Activated naive CD4-positive, alpha-beta T cell treated with anti-CD3 and anti-CD28 coated beads, Interleukin-2, amount 50 U/mL, for 24 hours (primary cell): ENCODE data around the gene LCP2.

ENCODE experiments used
- H3K27ac Mint-ChIP-seq: one replicate; pipeline ENCODE4 v1.8.0; 2021; ENCODE audit warnings: mild to moderate bottlenecking, mixed read lengths
- H3K27me3 Mint-ChIP-seq: one replicate; pipeline ENCODE4 v1.8.0; 2021; ENCODE audit warnings: mixed read lengths
- H3K36me3 Mint-ChIP-seq: one replicate; pipeline ENCODE4 v1.8.0; 2021; ENCODE audit warnings: mixed read lengths
- H3K4me1 Mint-ChIP-seq: one replicate; pipeline ENCODE4 v1.8.0; 2021; ENCODE audit warnings: mixed read lengths
- H3K4me3 Mint-ChIP-seq: one replicate; pipeline ENCODE4 v1.8.0; 2021; ENCODE audit warnings: mild to moderate bottlenecking, mixed read lengths
- H3K9me3 Mint-ChIP-seq: one replicate; pipeline ENCODE4 v1.8.0; 2021; ENCODE audit warnings: mixed read lengths

Gene LCP2

DNA sequence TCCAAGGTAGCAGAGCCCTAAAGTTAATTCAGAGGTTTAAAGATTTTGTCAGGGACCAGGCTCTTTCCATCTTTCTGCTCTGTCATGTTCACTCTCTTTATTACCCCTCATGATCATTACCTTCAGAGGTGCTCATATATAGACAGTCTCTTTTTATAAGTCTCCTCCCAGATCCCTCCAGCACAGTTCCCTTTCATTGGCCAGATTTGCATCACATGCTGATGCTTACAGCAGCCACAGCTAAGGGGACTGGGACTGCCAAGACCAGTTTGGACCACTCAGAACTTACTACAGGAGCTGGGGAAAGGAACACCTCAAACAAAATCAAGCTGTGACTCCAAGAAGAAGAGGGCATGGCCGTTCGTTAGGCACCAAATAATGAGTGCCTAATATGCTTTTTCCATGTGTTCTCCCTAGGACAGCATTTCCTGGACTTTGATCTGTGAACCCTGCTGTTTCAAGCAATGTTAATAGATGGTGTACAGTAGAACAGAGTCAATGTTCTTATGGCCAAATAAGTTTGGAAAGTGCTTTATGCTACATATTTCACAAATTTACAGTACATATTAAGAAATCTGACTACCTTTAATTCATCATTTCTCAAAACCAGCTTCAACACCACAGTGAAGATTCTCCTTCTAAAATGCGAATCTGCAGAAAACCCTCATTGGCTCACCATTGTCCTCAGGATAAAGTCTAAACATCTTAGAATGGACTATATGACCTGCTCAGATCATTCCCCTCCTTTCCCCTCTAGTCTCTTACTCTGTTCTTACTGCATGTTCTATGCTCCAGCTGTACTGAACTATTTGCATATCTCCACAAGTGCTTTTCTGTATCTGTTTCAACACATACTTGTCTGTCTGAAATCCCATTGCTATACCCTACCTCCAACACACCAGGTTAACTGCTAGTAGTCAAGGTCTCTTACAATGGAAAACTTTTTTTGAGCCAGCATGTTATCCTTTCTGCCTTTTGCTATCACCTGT, 61.4 kb downstream of the LCP2 start:
- Mint-ChIP-seq H3K4me3 (no peak overlapping the region), H3K9me3 (no peaks in the 10 kb centered on the region), H3K4me1 (peaks cover 14% of the 10 kb centered on the region), H3K27ac (peak overlapping the region; percentile 63), H3K27me3 (no peaks in the 10 kb centered on the region), H3K36me3 (no peaks in the 10 kb centered on the region)

DNA sequence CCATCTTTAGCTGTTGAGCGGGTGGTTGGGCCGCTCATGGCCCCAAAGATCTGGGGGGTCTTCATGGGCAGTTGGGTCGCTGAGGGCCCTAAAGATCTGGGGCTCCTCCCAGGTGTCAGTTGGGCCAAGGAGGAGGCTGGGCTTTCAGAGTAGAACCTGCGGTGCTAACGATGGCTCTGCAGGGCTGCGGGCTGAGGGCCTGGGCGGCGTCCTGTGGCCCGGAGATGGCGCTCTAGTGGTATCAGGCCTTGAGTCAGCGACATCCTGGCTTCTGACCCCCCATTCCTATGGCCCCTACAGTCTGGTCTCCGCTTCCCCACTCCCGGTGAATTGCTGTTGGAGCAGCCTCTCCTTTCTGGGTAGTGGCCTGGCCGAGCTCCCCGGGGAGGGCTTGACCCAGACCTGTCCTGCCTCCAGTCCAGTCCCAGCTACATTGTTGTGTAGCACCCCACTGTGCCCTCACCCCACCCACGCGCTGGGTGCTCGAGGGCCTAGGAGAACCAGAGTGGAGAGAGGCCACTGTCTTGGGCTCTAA, 64.2 kb downstream of the LCP2 start:
- Mint-ChIP-seq H3K4me1 (peaks cover 14% of the 10 kb centered on the region), H3K4me3 (no peak overlapping the region), H3K36me3 (no peaks in the 10 kb centered on the region), H3K27me3 (no peaks in the 10 kb centered on the region), H3K9me3 (no peaks in the 10 kb centered on the region), H3K27ac (no peak overlapping the region)

DNA sequence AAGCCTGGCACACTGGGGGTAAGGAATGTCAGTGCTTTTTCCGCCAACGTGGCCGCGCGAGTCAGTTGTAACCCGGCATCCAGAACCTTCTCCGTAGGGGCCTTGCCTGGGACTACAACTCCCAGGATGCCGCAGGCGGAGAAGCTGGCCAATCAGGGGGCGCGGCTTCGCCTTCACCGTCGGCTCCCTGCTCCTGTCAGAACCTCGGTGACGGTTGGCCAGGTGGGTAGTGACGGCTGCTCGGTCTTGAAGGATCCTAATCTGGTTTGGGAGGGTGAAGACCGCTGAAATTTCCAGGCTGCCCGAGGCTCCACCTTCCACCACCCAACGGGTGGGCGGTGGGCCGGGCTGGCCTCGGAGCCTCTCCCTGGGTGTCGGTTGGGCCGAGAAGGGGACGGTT, 64.8 kb downstream of the LCP2 start, which contains the start of gene C5orf58:
Gene C5orf58, plus strand, starts transcription at position 200 of the 400 bp plus-strand sequence. CDS start 1,992 bp downstream, outside the sequence.
- no peak within 1 kb of the TSS for H3K4me3 Mint-ChIP-seq
- H3K4me1 Mint-ChIP-seq, result peaks cover 7% of the 10 kb centered on the region
- H3K27ac Mint-ChIP-seq, result no peak within 1 kb of the TSS
- H3K36me3 Mint-ChIP-seq, result no peaks in the 10 kb centered on the region
- no peaks in the 10 kb centered on the region for H3K9me3 Mint-ChIP-seq
- H3K27me3 Mint-ChIP-seq, result no peaks in the 10 kb centered on the region

DNA sequence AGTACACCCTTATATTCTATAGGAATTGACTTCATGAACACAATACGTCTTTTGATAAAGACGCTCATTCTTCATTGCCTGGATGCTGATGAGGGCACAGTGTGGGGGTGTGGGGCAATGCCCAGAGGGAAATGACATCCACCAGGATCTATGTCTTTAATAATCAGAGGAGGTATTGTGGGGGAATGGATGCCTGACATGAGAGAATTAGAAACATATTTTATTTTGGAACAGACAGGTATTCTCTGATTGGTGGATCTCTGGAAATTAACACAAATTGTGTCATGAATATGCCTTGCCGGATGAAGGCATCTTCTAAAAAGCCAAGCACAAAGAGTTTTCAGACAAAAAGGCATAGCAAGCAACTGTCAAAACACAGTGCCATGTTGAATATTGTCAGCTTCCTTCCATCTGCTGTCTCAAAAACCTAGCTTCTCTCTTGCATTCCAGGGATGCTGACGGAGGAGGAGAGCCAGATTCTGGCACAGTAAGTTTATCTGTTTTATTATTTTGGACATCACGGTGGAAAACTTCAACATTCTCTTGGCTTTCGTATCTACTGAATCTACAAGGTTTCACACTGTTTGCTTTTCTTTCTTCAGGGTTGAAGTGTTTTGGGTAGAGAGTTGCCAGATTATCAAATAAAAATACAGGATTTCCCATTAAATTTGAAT, 68.7 kb downstream of the LCP2 start:
- no peak overlapping the region for H3K4me3 Mint-ChIP-seq
- no peaks in the 10 kb centered on the region for H3K27me3 Mint-ChIP-seq
- no peaks in the 10 kb centered on the region for H3K36me3 Mint-ChIP-seq
- no peak overlapping the region for H3K27ac Mint-ChIP-seq
- peaks cover 5% of the 10 kb centered on the region for H3K4me1 Mint-ChIP-seq
- no peaks in the 10 kb centered on the region for H3K9me3 Mint-ChIP-seq

DNA sequence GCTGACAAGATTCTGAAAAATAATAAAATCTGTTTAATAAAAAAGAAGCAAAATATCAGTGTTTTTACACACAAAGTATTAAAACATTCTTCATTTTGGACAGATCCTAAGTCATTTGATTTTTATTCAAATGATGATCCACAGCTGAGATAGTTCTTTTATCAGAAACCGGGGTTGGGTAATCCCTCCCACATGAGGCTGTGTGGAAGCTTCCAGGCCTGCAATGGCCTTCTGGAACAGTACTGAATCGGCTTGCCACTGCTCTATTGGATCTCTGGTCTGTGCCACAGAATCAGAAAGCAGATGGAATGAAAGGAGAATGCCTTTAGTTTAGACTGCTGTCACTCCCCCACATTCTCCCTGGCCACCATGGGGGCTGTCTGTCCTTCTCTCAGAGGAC, 70.9 kb downstream of the LCP2 start:
- Mint-ChIP-seq H3K27ac (no peak overlapping the region), H3K36me3 (no peaks in the 10 kb centered on the region), H3K27me3 (no peaks in the 10 kb centered on the region), H3K4me1 (peaks cover 5% of the 10 kb centered on the region), H3K9me3 (no peaks in the 10 kb centered on the region), H3K4me3 (no peak overlapping the region)

DNA sequence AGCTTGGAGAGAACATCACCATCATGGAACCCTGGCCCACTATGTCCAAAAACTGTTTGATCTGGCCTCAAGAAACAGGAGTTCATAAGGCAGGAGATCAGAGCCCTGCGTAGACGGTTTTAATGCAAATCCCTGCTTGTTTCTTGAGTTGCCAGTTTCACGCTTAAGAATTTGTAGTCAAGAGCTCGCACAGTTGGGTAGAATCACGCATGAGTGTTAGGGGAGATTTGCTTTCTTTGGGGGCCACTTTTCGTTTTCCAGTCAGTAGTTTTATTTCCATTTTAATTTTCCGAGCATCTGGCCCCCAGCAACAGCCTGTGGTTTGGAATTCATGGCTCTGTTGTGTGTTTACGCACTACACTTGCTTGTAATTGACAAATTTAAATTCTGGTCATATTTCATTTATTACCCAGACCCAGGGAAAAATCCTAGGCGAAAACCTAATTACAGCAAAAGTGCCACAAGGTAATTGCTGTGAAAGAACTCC, 71.4 kb downstream of the LCP2 start:
- H3K27ac Mint-ChIP-seq, result no peak overlapping the region
- no peak overlapping the region for H3K4me3 Mint-ChIP-seq
- peaks cover 5% of the 10 kb centered on the region for H3K4me1 Mint-ChIP-seq

DNA sequence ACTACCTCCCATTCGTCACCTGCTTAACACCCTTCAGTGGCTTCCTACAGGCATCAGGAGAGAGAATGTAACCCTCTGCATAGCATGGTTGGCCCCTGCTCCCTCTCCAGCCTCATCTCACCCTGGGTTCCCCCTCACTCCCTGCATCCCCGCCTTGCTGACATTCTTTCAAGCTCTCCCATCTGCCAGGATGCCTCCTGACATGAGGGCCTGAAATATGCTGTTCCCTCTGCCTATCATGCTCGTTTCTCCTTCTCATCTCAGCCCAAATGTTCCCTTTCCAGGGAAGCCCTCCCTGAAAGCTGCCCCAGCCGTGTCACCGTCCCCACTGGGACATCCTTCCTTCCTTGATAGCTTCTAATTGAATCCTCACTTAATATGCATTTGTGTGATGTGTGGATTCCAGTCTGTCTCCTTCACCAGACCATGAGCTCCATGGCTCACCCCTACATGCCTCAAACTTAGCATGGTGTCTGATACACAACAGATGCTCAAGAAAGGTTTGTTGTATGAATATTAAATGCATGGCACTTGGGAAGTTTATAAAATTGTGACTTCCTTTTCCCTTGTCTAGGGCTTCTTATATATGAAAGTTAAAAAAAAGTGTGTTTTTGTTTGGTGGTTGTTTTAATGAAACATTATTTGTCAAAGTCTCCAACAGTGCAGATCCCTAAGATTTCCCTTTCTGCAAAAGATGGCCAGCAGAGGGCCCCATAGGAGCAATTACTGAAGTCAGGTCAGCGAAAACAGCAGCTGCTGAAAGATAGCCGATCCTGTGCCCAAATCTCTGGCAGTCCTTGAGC, 72.0 kb downstream of the LCP2 start:
- Mint-ChIP-seq H3K9me3 (no peaks in the 10 kb centered on the region), H3K36me3 (no peaks in the 10 kb centered on the region), H3K4me1 (peaks cover 5% of the 10 kb centered on the region), H3K27ac (no peak overlapping the region), H3K4me3 (no peak overlapping the region), H3K27me3 (no peaks in the 10 kb centered on the region)

More for the DNA sequence above, 71.4 kb downstream of the LCP2 start:
- no peaks in the 10 kb centered on the region for H3K36me3 Mint-ChIP-seq
- H3K9me3 Mint-ChIP-seq, result no peaks in the 10 kb centered on the region
- no peaks in the 10 kb centered on the region for H3K27me3 Mint-ChIP-seq

DNA sequence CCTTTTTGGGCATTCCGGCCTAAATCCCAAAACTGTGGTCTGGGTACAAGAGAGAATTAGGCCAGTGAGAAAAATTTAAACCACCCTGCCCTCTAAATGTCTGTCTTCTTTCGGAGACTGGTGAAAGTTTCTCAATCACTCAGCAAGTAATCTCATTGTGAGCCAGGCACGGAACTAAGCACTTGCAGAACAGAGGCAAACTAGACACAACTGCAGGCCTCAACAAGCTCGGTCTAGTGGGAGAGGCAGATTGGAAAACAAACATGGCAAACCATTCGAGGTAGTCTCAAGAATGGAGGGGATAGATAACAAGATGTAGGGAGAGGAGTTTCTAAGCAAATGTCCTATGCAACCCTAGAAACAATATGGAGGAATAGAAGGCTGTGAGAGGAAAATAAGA, 73.7 kb downstream of the LCP2 start:
- H3K4me3 Mint-ChIP-seq, result no peak overlapping the region
- no peaks in the 10 kb centered on the region for H3K36me3 Mint-ChIP-seq
- H3K27me3 Mint-ChIP-seq, result no peaks in the 10 kb centered on the region

DNA sequence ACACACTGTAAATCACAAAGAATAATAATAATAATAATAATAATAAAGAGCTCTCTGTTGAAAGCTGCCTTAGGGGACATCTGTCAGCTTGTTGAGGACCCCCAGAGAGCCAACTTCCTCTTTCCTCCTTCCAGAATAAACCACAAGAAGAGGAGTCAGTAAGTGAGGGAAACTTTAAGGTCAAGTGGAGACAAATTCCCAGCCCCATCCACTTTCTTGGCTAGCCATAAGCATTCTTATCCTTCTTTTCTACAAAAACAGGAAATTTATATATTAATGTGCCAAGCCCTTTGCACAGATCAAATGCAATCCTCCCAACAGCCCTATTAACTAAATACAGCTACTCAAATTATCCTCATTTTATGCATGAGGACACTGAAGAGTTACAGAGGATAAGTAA, 74.2 kb downstream of the LCP2 start:
- H3K36me3 Mint-ChIP-seq, result no peaks in the 10 kb centered on the region
- no peaks in the 10 kb centered on the region for H3K27me3 Mint-ChIP-seq
- H3K4me1 Mint-ChIP-seq, result peaks cover 5% of the 10 kb centered on the region
- H3K27ac Mint-ChIP-seq, result no peak overlapping the region
- H3K4me3 Mint-ChIP-seq, result no peak overlapping the region
- no peaks in the 10 kb centered on the region for H3K9me3 Mint-ChIP-seq

More for the DNA sequence above, 73.7 kb downstream of the LCP2 start:
- no peak overlapping the region for H3K27ac Mint-ChIP-seq
- H3K4me1 Mint-ChIP-seq, result peaks cover 5% of the 10 kb centered on the region
- no peaks in the 10 kb centered on the region for H3K9me3 Mint-ChIP-seq

DNA sequence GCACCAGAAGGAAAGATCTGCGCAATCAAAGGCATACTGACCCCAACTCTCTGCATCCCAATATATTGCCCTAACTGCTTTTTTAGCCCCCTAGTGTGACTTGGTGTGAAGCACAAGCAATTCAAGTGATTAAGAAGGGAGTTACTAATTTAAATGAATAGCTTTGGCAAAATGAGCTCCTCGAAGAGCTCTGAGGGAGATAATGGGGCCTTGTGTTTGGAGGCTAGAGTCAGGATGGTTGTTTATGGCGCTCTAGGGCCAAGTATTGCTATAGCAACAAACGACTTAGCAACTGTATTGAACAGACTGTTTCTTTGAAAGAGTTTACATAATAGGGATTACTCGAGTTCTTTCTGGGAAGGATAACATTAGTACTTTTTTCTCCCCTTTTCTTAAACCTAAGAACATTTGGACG, 76.2 kb downstream of the LCP2 start:
- Mint-ChIP-seq H3K4me1 (peaks cover 5% of the 10 kb centered on the region), H3K9me3 (no peaks in the 10 kb centered on the region), H3K27ac (no peak overlapping the region), H3K27me3 (no peaks in the 10 kb centered on the region), H3K36me3 (no peaks in the 10 kb centered on the region), H3K4me3 (no peak overlapping the region)

DNA sequence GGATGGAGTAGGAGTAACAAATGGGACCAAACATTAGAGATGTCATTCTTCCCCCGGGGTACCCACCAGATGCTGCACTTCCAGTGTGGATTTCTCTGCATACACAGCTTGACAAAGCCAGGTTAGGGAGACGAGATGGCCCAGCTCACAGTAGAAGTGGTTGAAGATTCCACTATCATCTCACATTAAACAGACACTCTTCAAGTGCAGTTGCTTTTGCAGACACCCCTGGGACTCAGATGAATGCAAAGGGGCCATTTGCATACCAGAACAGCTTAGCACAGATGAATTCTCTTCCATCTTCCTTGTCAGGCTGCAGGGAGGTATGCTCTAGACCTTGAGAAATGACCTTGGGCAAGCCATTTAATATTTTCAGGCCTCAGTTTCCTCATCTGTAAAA, 77.4 kb downstream of the LCP2 start:
- H3K27me3 Mint-ChIP-seq, result no peaks in the 10 kb centered on the region
- H3K4me3 Mint-ChIP-seq, result no peak overlapping the region
- no peak overlapping the region for H3K27ac Mint-ChIP-seq
- no peaks in the 10 kb centered on the region for H3K4me1 Mint-ChIP-seq
- H3K36me3 Mint-ChIP-seq, result no peaks in the 10 kb centered on the region
- H3K9me3 Mint-ChIP-seq, result no peaks in the 10 kb centered on the region

DNA sequence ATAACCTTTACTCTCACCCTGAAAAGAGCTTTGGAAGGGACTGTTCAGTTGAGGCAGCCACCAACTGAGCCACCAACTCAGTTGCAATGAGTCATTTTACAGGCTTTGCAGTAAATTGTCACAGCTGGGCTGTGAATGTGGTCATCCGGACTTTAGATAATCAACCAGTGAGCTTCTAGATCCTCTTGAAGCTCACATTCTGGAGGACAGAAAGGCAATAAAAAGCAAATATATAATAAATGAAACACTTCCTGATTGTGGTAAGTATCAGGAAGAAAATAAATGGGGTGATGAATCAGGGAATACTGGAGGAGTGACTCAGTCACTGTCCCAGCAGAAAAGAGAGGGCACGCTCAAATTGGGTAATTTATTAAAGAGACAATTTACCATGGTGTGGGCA, 78.0 kb downstream of the LCP2 start:
- no peaks in the 10 kb centered on the region for H3K36me3 Mint-ChIP-seq
- no peaks in the 10 kb centered on the region for H3K4me1 Mint-ChIP-seq
- H3K27me3 Mint-ChIP-seq, result no peaks in the 10 kb centered on the region
- H3K9me3 Mint-ChIP-seq, result no peaks in the 10 kb centered on the region
- H3K4me3 Mint-ChIP-seq, result no peak overlapping the region
- H3K27ac Mint-ChIP-seq, result no peak overlapping the region

DNA sequence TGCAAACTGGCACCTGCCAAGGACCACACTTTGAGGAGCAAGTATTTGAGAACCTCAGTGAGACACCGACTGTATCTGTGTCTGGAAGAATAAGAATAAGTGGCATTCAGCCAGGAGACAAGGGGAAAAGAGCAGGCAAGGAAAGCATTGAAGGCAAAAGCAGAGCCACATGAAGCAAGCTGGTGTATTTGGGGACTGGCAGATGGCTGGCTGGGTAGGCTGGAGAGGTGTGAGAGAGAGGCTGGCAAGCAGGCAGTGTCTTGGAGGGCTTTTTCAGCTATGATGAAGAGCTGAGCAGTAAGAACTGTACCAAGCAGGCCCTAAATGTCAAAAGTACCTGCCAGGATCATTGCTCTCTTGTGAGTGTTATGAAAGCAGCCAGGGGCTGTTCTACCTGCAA, 78.9 kb downstream of the LCP2 start:
- H3K27ac Mint-ChIP-seq, result no peak overlapping the region
- no peaks in the 10 kb centered on the region for H3K4me1 Mint-ChIP-seq
- no peaks in the 10 kb centered on the region for H3K9me3 Mint-ChIP-seq
- no peaks in the 10 kb centered on the region for H3K27me3 Mint-ChIP-seq
- H3K36me3 Mint-ChIP-seq, result no peaks in the 10 kb centered on the region
- no peak overlapping the region for H3K4me3 Mint-ChIP-seq

DNA sequence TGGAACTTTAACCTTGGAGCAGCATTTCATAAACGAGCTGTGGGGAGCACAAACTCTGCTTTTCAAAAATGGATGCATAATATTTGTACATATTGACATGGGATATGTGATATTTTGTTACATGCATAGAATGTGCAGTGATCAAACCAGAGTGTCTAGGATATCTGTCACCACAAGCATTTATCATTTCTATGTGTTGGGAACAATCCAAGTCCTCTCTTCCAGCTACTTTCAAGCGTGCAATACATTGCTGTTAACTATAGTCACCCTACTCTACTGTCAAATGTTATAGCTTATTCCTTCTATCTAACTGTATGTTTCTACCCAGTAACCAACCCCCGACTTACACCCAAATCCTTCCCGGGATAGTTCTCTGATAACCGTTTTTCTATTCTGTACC, 79.7 kb downstream of the LCP2 start:
- no peak overlapping the region for H3K4me3 Mint-ChIP-seq
- no peaks in the 10 kb centered on the region for H3K27me3 Mint-ChIP-seq
- H3K9me3 Mint-ChIP-seq, result no peaks in the 10 kb centered on the region
- no peaks in the 10 kb centered on the region for H3K36me3 Mint-ChIP-seq
- no peaks in the 10 kb centered on the region for H3K4me1 Mint-ChIP-seq
- no peak overlapping the region for H3K27ac Mint-ChIP-seq

DNA sequence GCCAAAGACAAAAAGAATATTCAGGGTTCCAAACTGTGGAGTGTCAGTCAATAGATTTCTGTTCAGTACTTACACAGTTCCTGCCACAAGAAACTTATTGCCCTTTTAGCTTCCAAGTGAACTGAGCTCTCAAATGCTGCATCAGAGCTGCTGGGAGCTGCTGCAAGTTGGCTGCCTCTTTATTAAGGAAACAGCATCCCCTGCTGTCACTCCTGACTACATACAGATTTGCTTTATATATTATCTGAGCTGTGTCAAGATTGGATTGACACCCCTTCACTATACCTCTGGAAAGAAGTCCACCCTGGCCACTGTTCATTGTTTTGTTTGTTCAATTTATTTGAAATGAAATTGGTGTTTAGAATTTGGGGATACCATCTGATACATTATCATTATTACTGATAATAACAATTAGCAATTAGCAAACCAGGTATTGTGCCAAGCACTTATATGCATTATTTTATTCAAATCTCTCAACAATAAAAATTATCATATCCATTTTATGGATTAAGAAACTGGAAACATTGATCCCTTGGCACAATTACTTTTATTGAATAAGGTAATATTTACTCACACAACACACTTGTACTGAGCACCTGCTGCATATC, 81.2 kb downstream of the LCP2 start:
- Mint-ChIP-seq H3K27me3 (no peaks in the 10 kb centered on the region), H3K4me3 (no peak overlapping the region), H3K4me1 (no peaks in the 10 kb centered on the region)

More for the DNA sequence above, 81.2 kb downstream of the LCP2 start:
- Mint-ChIP-seq H3K36me3 (no peaks in the 10 kb centered on the region), H3K27ac (no peak overlapping the region), H3K9me3 (no peaks in the 10 kb centered on the region)
